GM23248 (cell line): ENCODE results near the gene OR10C1. TPM values are rescaled to one million over a fixed set of nuclear protein-coding genes. Genes with fewer than 3 reads are reported as not detected.

ENCODE experiments used
- DNase-seq: peaks from one replicate; pipeline ENCODE4 v3.0.0-alpha.2; 2015
- H2AFZ ChIP-seq: fragments of 200-600 bp; sonication (generic); 2 replicates; pipeline ENCODE4 v1.6.1; 2016; ENCODE audit warnings: antibody characterized with exemption
- H3F3A ChIP-seq: fragments of 200-600 bp; sonication (generic); 2 replicates; pipeline ENCODE4 v1.6.1; 2016; ENCODE audit warnings: mild to moderate bottlenecking, antibody characterized with exemption, mixed run types; ENCODE audit not compliant: insufficient read depth
- H3K27ac ChIP-seq: fragments of 200-600 bp; sonication (generic); 2 replicates; pipeline ENCODE4 v1.5.1; 2016; ENCODE audit warnings: mild to moderate bottlenecking
- H3K27me3 ChIP-seq: fragments of 200-600 bp; sonication (generic); replicated peaks from 2 replicates; pipeline ENCODE4 v1.6.1; 2016; ENCODE audit warnings: mild to moderate bottlenecking; ENCODE audit not compliant: insufficient read depth
- H3K36me3 ChIP-seq: fragments of 200-600 bp; sonication (generic); 2 replicates; pipeline ENCODE4 v1.6.1; 2016; ENCODE audit warnings: low read depth, mild to moderate bottlenecking
- H3K4me1 ChIP-seq: fragments of 200-600 bp; sonication (generic); 2 replicates; pipeline ENCODE4 v1.6.1; 2016; ENCODE audit warnings: mild to moderate bottlenecking; ENCODE audit not compliant: insufficient read depth
- H3K4me2 ChIP-seq: fragments of 200-600 bp; sonication (generic); one replicate; pipeline ENCODE4 v1.6.1; 2016; ENCODE audit warnings: mild to moderate bottlenecking; ENCODE audit not compliant: unreplicated experiment
- H3K4me3 ChIP-seq: fragments of 200-600 bp; sonication (generic); 2 replicates; pipeline ENCODE4 v1.5.1; 2016; ENCODE audit warnings: mild to moderate bottlenecking
- H3K79me2 ChIP-seq: fragments of 200-600 bp; sonication (generic); 2 replicates; pipeline ENCODE4 v1.6.1; 2016; ENCODE audit warnings: mild to moderate bottlenecking; ENCODE audit not compliant: insufficient read depth
- H3K9ac ChIP-seq: fragments of 200-600 bp; sonication (generic); 2 replicates; pipeline ENCODE4 v1.6.1; 2016; ENCODE audit warnings: mild to moderate bottlenecking
- H3K9me2 ChIP-seq: fragments of 200-600 bp; sonication (generic); 2 replicates; pipeline ENCODE4 v1.6.1; 2016; ENCODE audit warnings: mixed run types, mild to moderate bottlenecking, moderate library complexity; ENCODE audit not compliant: insufficient read depth
- H3K9me3 ChIP-seq: fragments of 200-600 bp; sonication (generic); one replicate; pipeline ENCODE4 v1.6.1; 2017; ENCODE audit warnings: low read depth
- H4K20me1 ChIP-seq: fragments of 200-600 bp; sonication (generic); 2 replicates; pipeline ENCODE4 v1.6.0; 2016; ENCODE audit not compliant: insufficient read depth
- EZH2 ChIP-seq: fragments of 200-600 bp; sonication (generic); IDR thresholded peaks from 2 replicates; pipeline ENCODE4 v1.6.1; 2018; ENCODE audit warnings: antibody characterized with exemption, mild to moderate bottlenecking; ENCODE audit not compliant: insufficient read depth, poor library complexity, severe bottlenecking
- EZH2phosphoT487 ChIP-seq: fragments of 200-600 bp; sonication (generic); IDR thresholded peaks from 2 replicates; pipeline ENCODE4 v1.6.1; 2018; ENCODE audit warnings: antibody characterized with exemption, moderate library complexity, mild to moderate bottlenecking, low read depth; ENCODE audit not compliant: insufficient read depth
- WGBS, 2 experiments: methylation state at CpG; one replicate each; pipeline ENCODE4 v1.1.6; 2015 to 2017; ENCODE audit warnings: low lambda C conversion rate in 2 of 2, low coverage in 1 of 2; ENCODE audit errors: missing lambda C conversion rate in 2 of 2; 5-methylcytosine and 5-hydroxymethylcytosine counted together
- in situ Hi-C: fragments of 300-500 bp; cut with MboI; formaldehyde crosslinking; loops from 2 replicates; pipeline ENCODE4 v1.15.0; 2020
- polyA plus RNA-seq: library from polyadenylated mRNA; unstranded; fragments of >200 nt; fragmentation: Nextera tagmentation; extraction: Ambion mirVana; gene quantifications from 2 replicates; pipeline ENCODE4 v1.2.1, GENCODE V29; 2016
- total RNA-seq: library from RNA; depleted of rRNA; stranded (reverse); fragments of >200 nt; shearing (Covaris generic); gene quantifications from 2 replicates; pipeline ENCODE4 v1.2.3, GENCODE V29; 2014

Gene OR10C1
- total and polyA plus RNA-seq, 2 experiments from 2014 or later: not detected

DNA sequence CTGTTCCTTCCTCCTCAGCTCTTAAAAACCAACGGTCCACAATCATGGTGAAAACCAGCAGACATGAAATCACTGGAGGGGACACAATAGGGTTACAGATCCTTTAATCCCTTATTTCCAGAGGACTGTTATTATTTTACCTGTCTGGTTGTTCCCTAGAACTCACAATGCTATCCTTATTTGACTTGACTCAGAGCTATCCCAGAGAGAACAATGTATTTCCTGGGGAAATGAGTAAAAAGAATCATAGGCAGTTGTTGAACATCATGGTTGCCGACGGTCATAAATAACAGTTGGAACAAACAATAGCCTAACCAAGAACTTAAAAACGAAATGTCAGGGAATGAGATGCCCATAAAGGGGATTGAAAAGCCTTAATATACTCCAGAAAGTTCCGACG, 27.1 kb downstream of the OR10C1 start:
- Histone ChIP-seq H3K9me2 (no peaks in the 10 kb centered on the region), H3K27me3 (no peaks in the 10 kb centered on the region), H3K4me2 (no peak overlapping the region), H3K4me1 (no peaks in the 10 kb centered on the region), H3K9me3 (no peaks in the 10 kb centered on the region), H3K36me3 (no peaks in the 10 kb centered on the region), H3K27ac (no peak overlapping the region), H4K20me1 (no peaks in the 10 kb centered on the region), H3F3A (no peaks in the 10 kb centered on the region), H3K79me2 (no peaks in the 10 kb centered on the region), H3K9ac (no peak overlapping the region), H2AFZ (no peak overlapping the region), H3K4me3 (no peak overlapping the region)
- in situ Hi-C loops: no loop called here
- WGBS, 2 experiments: 31 to 32% methylated on average over 6 of the region's 6 CpGs
- DNase-seq: no peak
- TF ChIP-seq EZH2 (no peak), EZH2phosphoT487 (no peak)

DNA sequence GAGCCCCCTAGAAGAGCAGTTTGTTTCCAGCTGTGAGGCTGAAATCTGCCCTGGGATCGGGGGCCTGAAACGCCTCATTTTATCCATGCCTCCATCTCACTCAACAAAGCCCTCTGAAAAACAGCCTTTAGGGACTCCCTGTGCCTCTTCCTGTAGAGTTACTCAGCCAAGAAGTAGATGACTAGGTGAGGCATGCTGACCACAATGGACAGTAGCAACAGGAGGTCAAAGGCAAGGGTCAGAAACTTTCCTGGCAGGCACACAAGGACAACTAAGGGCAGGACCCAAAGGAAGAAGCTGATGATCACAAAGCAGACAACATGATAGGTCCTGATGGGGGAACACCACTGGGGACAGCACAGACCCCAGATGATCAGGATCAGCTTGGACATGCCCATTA, 35.9 kb downstream of the OR10C1 start:
- no peaks in the 10 kb centered on the region for H3K9me3 ChIP-seq
- WGBS, 2 experiments: 10 to 29% methylated on average over 2 of the region's 2 CpGs
- no peaks in the 10 kb centered on the region for H3K27me3 ChIP-seq
- H3K9ac ChIP-seq: no peak overlapping the region
- no peaks in the 10 kb centered on the region for H3K9me2 ChIP-seq
- H3K4me1 ChIP-seq: no peaks in the 10 kb centered on the region
- H3K79me2 ChIP-seq: no peaks in the 10 kb centered on the region
- no peak overlapping the region for H2AFZ ChIP-seq
- DNase-seq: no peak
- no peaks in the 10 kb centered on the region for H3F3A ChIP-seq
- in situ Hi-C loops: no loop called here
- TF ChIP-seq EZH2phosphoT487: no peak
- TF ChIP-seq EZH2: no peak
- no peak overlapping the region for H3K27ac ChIP-seq
- no peaks in the 10 kb centered on the region for H3K36me3 ChIP-seq
- no peak overlapping the region for H3K4me3 ChIP-seq
- no peaks in the 10 kb centered on the region for H4K20me1 ChIP-seq
- no peak overlapping the region for H3K4me2 ChIP-seq

DNA sequence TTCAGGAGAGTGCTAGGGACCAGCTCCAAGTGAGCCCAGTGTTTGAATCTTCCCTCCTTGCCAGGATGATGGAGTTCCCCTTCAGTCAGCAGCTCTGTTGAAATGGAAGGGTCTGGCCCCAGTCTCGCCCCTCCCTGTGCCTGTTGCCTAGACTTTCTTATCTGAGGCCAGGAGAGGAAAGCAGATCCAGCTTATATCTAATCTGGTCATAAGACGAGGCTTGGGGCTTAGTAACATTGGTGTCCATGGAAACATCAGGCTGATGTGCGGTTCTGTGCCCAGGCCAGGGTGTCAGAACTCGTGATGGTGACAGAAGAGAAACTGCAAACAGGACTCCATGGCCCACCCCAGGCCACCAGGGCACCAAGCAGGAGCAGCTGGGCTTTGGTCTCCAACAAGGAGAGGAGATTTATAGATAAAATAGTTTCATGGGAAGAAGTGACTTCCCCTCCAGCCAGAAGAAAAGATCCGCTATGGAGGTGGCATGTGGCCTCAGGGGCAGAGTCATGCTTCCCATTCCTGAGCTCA, 38.9 kb downstream of the OR10C1 start:
- Histone ChIP-seq H3K79me2 (no peaks in the 10 kb centered on the region), H3K4me2 (no peak overlapping the region), H3K27ac (no peak overlapping the region), H3K27me3 (no peaks in the 10 kb centered on the region), H2AFZ (no peak overlapping the region), H3K9me3 (no peaks in the 10 kb centered on the region), H3K9me2 (no peaks in the 10 kb centered on the region), H3K4me3 (no peak overlapping the region), H3K9ac (no peak overlapping the region), H3K36me3 (no peaks in the 10 kb centered on the region), H4K20me1 (no peaks in the 10 kb centered on the region), H3F3A (no peaks in the 10 kb centered on the region), H3K4me1 (no peaks in the 10 kb centered on the region)
- no peak for DNase-seq
- 13 to 16% methylated on average over 5 of the region's 5 CpGs for WGBS, 2 experiments
- in situ Hi-C loops: no loop called here
- TF ChIP-seq EZH2 (no peak), EZH2phosphoT487 (no peak)

DNA sequence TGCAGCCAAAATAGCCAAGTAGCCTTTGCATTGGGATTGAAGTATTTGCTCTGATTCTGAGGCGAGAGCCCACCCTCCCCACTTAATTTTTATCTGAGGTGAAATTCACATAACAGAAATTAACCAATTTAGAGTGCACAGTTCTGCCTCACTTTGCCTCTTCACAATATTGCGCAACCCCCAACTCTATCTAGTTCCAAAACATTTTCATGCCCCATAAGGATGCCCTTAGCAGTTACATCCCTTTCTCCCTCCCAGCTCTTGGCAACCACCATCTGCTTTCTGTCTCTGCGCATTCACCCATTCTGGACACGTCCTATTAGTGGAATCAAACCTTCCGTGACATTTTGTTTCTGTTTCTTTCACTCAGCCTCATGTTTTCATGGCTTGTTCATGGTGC, 39.6 kb downstream of the OR10C1 start:
- Histone ChIP-seq H4K20me1 (no peaks in the 10 kb centered on the region), H2AFZ (no peak overlapping the region), H3K27me3 (no peaks in the 10 kb centered on the region), H3K9me2 (no peaks in the 10 kb centered on the region), H3K79me2 (no peaks in the 10 kb centered on the region), H3K9ac (no peak overlapping the region), H3K4me2 (no peak overlapping the region), H3K9me3 (no peaks in the 10 kb centered on the region), H3F3A (no peaks in the 10 kb centered on the region), H3K4me1 (no peaks in the 10 kb centered on the region), H3K36me3 (no peaks in the 10 kb centered on the region), H3K4me3 (no peak overlapping the region), H3K27ac (no peak overlapping the region)
- no peak for DNase-seq
- TF ChIP-seq EZH2: no peak
- no peak for TF ChIP-seq EZH2phosphoT487
- in situ Hi-C loops: no loop called here
- WGBS, 2 experiments: 48 to 51% methylated on average over 5 of the region's 5 CpGs

DNA sequence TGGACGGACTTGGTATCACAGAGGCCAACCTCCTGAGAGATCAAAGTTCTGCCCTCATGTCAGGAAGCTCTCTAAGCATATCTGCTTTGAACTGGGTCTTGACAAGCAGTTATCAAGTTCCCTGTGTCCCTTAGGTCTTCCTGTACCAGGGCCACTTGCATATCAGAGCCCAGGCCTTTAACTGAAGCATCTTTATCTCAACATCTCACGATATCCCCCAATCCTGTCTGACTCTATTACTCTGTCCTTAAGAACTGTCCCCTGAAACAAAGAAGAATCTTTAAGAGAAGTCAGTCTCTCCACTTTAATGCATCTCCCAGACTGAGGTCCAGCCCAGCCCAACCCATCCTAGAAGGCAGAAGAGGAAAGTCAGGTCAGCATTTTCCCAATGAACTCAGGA, 40.5 kb downstream of the OR10C1 start:
- no peaks in the 10 kb centered on the region for H3K36me3 ChIP-seq
- H3K9me3 ChIP-seq: no peaks in the 10 kb centered on the region
- H3K9me2 ChIP-seq: no peaks in the 10 kb centered on the region
- no peaks in the 10 kb centered on the region for H4K20me1 ChIP-seq
- H3K4me2 ChIP-seq: no peak overlapping the region
- no peaks in the 10 kb centered on the region for H3K4me1 ChIP-seq
- H3K9ac ChIP-seq: no peak overlapping the region
- in situ Hi-C loops: no loop called here
- no peaks in the 10 kb centered on the region for H3F3A ChIP-seq
- no peak overlapping the region for H3K4me3 ChIP-seq
- no peak overlapping the region for H2AFZ ChIP-seq
- no peak for DNase-seq
- H3K79me2 ChIP-seq: no peaks in the 10 kb centered on the region
- no peaks in the 10 kb centered on the region for H3K27me3 ChIP-seq
- no peak overlapping the region for H3K27ac ChIP-seq
- WGBS, 2 experiments: 25 to 26% methylated on average over 2 of the region's 2 CpGs
- no peak for TF ChIP-seq EZH2
- no peak for TF ChIP-seq EZH2phosphoT487
